WTC11 (cell line): ENCODE results near the gene DRC1.

Source experiments
- CBFB ChIP-seq: sonication (generic); formaldehyde crosslinking; IDR thresholded peaks from 2 replicates; pipeline ENCODE4 v1.8.1; 2022; ENCODE audit warnings: mild to moderate bottlenecking, low read depth, missing genetic modification reagents
- IRF2 ChIP-seq: sonication (generic); formaldehyde crosslinking; IDR thresholded peaks from 2 replicates; pipeline ENCODE4 v1.8.0; 2022; ENCODE audit warnings: low read depth, missing genetic modification reagents, borderline replicate concordance
- MXD4 ChIP-seq: fragments of 250-450 bp; sonication (Bioruptor Pico); IDR thresholded peaks from 2 replicates; pipeline ENCODE4 v1.8.0; 2021; ENCODE audit warnings: mild to moderate bottlenecking, moderate library complexity, borderline replicate concordance
- NFYB ChIP-seq: sonication (generic); formaldehyde crosslinking; conservative IDR thresholded peaks from 2 replicates; pipeline ENCODE4 v1.8.0; 2022; ENCODE audit warnings: low read depth, missing genetic modification reagents
- SP1 ChIP-seq: sonication (generic); formaldehyde crosslinking; conservative IDR thresholded peaks from 2 replicates; pipeline ENCODE4 v1.8.1; 2022; ENCODE audit warnings: missing genetic modification reagents
- TCF7 ChIP-seq: sonication (generic); formaldehyde crosslinking; IDR thresholded peaks from 2 replicates; pipeline ENCODE4 v1.8.0; 2022; ENCODE audit warnings: mild to moderate bottlenecking, low read depth, missing genetic modification reagents, moderate library complexity
- ZNF121 ChIP-seq: sonication (generic); formaldehyde crosslinking; IDR thresholded peaks from 2 replicates; pipeline ENCODE4 v1.8.0; 2023; ENCODE audit warnings: missing genetic modification reagents
- ZNF232 ChIP-seq: sonication (generic); formaldehyde crosslinking; IDR thresholded peaks from 2 replicates; pipeline ENCODE4 v1.8.0; 2022; ENCODE audit warnings: mild to moderate bottlenecking, missing genetic modification reagents
- TF ChIP-seq, protein P1 (sequence below): fragments of 200-600 bp; IDR thresholded peaks from 2 replicates; pipeline ENCODE4 v1.8.0; 2022; ENCODE audit warnings: antibody characterized with exemption
- TF ChIP-seq, protein P2 (sequence below): sonication (generic); formaldehyde crosslinking; conservative IDR thresholded peaks from 2 replicates; pipeline ENCODE4 v1.8.1; 2023; ENCODE audit warnings: mild to moderate bottlenecking, low read depth, missing genetic modification reagents, moderate library complexity
- TF ChIP-seq, protein P3 (sequence below): sonication (generic); formaldehyde crosslinking; IDR thresholded peaks from 2 replicates; pipeline ENCODE4 v1.8.0; 2022; ENCODE audit warnings: mild to moderate bottlenecking, missing genetic modification reagents
- TF ChIP-seq, protein P4 (sequence below): fragments of 250-450 bp; sonication (Bioruptor Pico); IDR thresholded peaks from 2 replicates; pipeline ENCODE4 v1.9.0; 2021; ENCODE audit warnings: moderate library complexity, mild to moderate bottlenecking, inconsistent platforms, borderline replicate concordance
- TF ChIP-seq, protein P5 (sequence below): sonication (generic); formaldehyde crosslinking; conservative IDR thresholded peaks from 2 replicates; pipeline ENCODE4 v1.8.1; 2022; ENCODE audit warnings: mild to moderate bottlenecking, missing genetic modification reagents

DNA sequence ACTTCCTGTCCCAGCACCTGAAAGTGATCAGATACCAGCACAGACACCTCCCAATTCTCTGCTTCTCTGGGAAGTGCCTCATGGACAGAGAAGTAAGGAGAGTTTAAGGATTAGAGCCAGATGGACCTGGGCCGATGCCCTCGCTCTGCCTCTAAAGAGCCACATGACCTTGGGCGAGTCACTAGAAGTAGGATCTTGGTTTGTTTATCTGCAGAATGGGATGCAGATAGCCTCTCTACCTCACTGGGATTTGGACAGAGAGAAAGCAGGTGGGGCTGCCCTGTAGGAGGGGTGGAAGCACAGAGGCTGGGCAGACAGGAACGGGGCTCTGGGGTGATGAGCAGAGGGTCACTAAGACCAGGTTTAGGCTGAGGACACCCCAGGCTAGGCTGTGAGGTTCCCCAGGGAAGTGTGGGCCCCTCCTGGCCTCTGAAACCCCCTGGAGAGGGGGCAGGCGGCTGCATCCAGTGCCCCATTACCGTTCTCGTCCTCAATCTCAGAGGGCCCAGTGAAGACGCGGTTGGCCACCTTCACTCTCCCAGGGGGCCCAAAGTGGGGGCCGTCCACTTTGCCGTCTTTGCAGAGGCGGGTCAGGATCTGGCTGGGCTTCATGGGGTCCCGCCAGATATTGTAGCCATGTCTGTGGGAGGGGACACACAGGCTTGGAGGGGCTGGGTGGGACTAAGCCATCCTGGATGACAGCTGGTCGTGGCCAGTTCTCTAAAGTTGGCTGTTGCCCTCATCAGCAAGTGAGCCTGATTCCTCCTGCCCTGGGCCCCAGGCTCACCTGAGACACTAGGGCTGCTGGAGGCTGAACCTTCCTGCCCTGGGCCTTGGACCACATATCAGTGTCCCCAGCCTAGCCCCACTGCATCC is 62.9 kb downstream of the DRC1 start:
- TF ChIP-seq, protein P1, sequence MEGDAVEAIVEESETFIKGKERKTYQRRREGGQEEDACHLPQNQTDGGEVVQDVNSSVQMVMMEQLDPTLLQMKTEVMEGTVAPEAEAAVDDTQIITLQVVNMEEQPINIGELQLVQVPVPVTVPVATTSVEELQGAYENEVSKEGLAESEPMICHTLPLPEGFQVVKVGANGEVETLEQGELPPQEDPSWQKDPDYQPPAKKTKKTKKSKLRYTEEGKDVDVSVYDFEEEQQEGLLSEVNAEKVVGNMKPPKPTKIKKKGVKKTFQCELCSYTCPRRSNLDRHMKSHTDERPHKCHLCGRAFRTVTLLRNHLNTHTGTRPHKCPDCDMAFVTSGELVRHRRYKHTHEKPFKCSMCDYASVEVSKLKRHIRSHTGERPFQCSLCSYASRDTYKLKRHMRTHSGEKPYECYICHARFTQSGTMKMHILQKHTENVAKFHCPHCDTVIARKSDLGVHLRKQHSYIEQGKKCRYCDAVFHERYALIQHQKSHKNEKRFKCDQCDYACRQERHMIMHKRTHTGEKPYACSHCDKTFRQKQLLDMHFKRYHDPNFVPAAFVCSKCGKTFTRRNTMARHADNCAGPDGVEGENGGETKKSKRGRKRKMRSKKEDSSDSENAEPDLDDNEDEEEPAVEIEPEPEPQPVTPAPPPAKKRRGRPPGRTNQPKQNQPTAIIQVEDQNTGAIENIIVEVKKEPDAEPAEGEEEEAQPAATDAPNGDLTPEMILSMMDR: no peak
- no peak for TF ChIP-seq ZNF232 (CRISPR knock-in tag)
- TF ChIP-seq, protein P2, sequence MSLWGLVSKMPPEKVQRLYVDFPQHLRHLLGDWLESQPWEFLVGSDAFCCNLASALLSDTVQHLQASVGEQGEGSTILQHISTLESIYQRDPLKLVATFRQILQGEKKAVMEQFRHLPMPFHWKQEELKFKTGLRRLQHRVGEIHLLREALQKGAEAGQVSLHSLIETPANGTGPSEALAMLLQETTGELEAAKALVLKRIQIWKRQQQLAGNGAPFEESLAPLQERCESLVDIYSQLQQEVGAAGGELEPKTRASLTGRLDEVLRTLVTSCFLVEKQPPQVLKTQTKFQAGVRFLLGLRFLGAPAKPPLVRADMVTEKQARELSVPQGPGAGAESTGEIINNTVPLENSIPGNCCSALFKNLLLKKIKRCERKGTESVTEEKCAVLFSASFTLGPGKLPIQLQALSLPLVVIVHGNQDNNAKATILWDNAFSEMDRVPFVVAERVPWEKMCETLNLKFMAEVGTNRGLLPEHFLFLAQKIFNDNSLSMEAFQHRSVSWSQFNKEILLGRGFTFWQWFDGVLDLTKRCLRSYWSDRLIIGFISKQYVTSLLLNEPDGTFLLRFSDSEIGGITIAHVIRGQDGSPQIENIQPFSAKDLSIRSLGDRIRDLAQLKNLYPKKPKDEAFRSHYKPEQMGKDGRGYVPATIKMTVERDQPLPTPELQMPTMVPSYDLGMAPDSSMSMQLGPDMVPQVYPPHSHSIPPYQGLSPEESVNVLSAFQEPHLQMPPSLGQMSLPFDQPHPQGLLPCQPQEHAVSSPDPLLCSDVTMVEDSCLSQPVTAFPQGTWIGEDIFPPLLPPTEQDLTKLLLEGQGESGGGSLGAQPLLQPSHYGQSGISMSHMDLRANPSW: no peak
- TF ChIP-seq ZNF121 (CRISPR knock-in tag): no peak
- no peak for TF ChIP-seq CBFB (CRISPR knock-in tag)
- TF ChIP-seq, protein P3, sequence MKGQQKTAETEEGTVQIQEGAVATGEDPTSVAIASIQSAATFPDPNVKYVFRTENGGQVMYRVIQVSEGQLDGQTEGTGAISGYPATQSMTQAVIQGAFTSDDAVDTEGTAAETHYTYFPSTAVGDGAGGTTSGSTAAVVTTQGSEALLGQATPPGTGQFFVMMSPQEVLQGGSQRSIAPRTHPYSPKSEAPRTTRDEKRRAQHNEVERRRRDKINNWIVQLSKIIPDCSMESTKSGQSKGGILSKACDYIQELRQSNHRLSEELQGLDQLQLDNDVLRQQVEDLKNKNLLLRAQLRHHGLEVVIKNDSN (CRISPR knock-in tag): no peak
- TF ChIP-seq, protein P4, sequence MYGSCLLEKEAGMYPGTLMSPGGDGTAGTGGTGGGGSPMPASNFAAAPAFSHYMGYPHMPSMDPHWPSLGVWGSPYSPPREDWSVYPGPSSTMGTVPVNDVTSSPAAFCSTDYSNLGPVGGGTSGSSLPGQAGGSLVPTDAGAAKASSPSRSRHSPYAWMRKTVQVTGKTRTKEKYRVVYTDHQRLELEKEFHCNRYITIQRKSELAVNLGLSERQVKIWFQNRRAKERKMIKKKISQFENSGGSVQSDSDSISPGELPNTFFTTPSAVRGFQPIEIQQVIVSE (CRISPR knock-in tag): no peak
- TF ChIP-seq TCF7: no peak
- no peak for TF ChIP-seq IRF2 (CRISPR knock-in tag)
- TF ChIP-seq NFYB (CRISPR knock-in tag): no peak
- TF ChIP-seq MXD4: no peak
- TF ChIP-seq, protein P5, sequence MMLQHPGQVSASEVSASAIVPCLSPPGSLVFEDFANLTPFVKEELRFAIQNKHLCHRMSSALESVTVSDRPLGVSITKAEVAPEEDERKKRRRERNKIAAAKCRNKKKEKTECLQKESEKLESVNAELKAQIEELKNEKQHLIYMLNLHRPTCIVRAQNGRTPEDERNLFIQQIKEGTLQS (CRISPR knock-in tag): no peak
- TF ChIP-seq SP1 (CRISPR knock-in tag): no peak
